Liver (tissue), 9 donors: ENCODE data around the gene HDAC2. TPM values are rescaled to one million over a fixed set of nuclear protein-coding genes. Genes with fewer than 3 reads are reported as not detected.

Experiments used
- DNase-seq: peaks from one replicate; pipeline ENCODE4 v3.0.0-alpha.2; 2017; ENCODE audit warnings: low spot score
- H3K27ac ChIP-seq, 2 donors: one replicate each; pipeline ENCODE4 v1.7.0; 2013; ENCODE audit warnings: inconsistent platforms in 2 of 2, low read length in 2 of 2, control low read depth in 1 of 2, low read depth in 1 of 2, mild to moderate bottlenecking in 1 of 2
- H3K27me3 ChIP-seq, 4 donors: one replicate each; pipeline versions ENCODE4 v1.6.1 to v1.7.0; 2013; ENCODE audit warnings: low read length in 3 of 4, inconsistent platforms in 1 of 4, mild to moderate bottlenecking in 1 of 4, moderate library complexity in 1 of 4; ENCODE audit not compliant: control insufficient read depth in 4 of 4, insufficient read depth in 4 of 4
- H3K36me3 ChIP-seq, 4 donors: one replicate each; pipeline versions ENCODE4 v1.6.1 to v1.7.0; 2013; ENCODE audit warnings: low read length in 3 of 4, mild to moderate bottlenecking in 3 of 4, low read depth in 1 of 4, moderate library complexity in 1 of 4; ENCODE audit not compliant: control insufficient read depth in 4 of 4, insufficient read depth in 3 of 4
- H3K4me1 ChIP-seq, 4 donors: one replicate each; pipeline versions ENCODE4 v1.6.1 to v1.7.0; 2013; ENCODE audit warnings: low read length in 3 of 4, mild to moderate bottlenecking in 3 of 4, moderate library complexity in 1 of 4; ENCODE audit not compliant: control insufficient read depth in 4 of 4, insufficient read depth in 4 of 4
- H3K4me3 ChIP-seq, 3 donors: one replicate each; pipeline versions ENCODE4 v1.6.1 to v1.7.0; 2013; ENCODE audit warnings: low read length in 3 of 3, control low read depth in 1 of 3, low read depth in 1 of 3, mild to moderate bottlenecking in 1 of 3
- H3K9ac ChIP-seq, 2 donors: one replicate each; pipeline ENCODE4 v1.7.0; 2013; ENCODE audit warnings: low read length in 2 of 2, mild to moderate bottlenecking in 2 of 2, moderate library complexity in 2 of 2, control low read depth in 1 of 2, low read depth in 1 of 2
- H3K9me3 ChIP-seq, 4 donors: one replicate each; pipeline versions ENCODE4 v1.6.1 to v1.7.0; 2013; ENCODE audit warnings: low read length in 3 of 4; ENCODE audit not compliant: control insufficient read depth in 4 of 4
- CTCF ChIP-seq: fragments of 150-350 bp; IDR thresholded peaks from 2 replicates; pipeline ENCODE4 v1.5.1; 2017; ENCODE audit warnings: improper control_type of control experiment, low read depth, low read length; ENCODE audit not compliant: missing input control
- EGR1 ChIP-seq, 2 donors: IDR thresholded peaks; 2 replicates each; pipeline ENCODE4 v1.6.1; 2016 to 2018; ENCODE audit warnings: antibody characterized with exemption in 2 of 2, low read depth in 2 of 2
- FOXA1 ChIP-seq: IDR thresholded peaks from 2 replicates; pipeline ENCODE4 v1.6.1; 2016; ENCODE audit warnings: antibody characterized with exemption
- FOXA2 ChIP-seq: IDR thresholded peaks from 2 replicates; pipeline ENCODE4 v1.6.1; 2016; ENCODE audit warnings: antibody characterized with exemption
- GABPA ChIP-seq, 2 donors: IDR thresholded peaks in 1 of 2; conservative IDR thresholded peaks in 1 of 2; 2 replicates each; pipeline ENCODE4 v1.6.1; 2016; ENCODE audit warnings: antibody characterized with exemption in 2 of 2, mild to moderate bottlenecking in 1 of 2, moderate library complexity in 1 of 2
- HNF4A ChIP-seq, 2 donors: conservative IDR thresholded peaks; 2 replicates each; pipeline ENCODE4 v1.6.1; 2016; ENCODE audit warnings: antibody characterized with exemption in 2 of 2, mild to moderate bottlenecking in 2 of 2
- HNF4G ChIP-seq: IDR thresholded peaks from 2 replicates; pipeline ENCODE4 v1.6.1; 2016; ENCODE audit warnings: antibody characterized with exemption
- JUND ChIP-seq, 2 donors: IDR thresholded peaks; 2 replicates each; pipeline ENCODE4 v1.6.1; 2016; ENCODE audit warnings: antibody characterized with exemption in 2 of 2
- MAX ChIP-seq: IDR thresholded peaks from 2 replicates; pipeline ENCODE4 v1.6.1; 2016; ENCODE audit warnings: antibody characterized with exemption
- NR2F2 ChIP-seq: IDR thresholded peaks from 2 replicates; pipeline ENCODE4 v1.6.1; 2016; ENCODE audit warnings: antibody characterized with exemption
- RAD21 ChIP-seq, 2 donors: IDR thresholded peaks; 2 replicates each; pipeline ENCODE4 v1.6.1; 2016; ENCODE audit warnings: antibody characterized with exemption in 2 of 2, mild to moderate bottlenecking in 2 of 2
- REST ChIP-seq: IDR thresholded peaks from 2 replicates; pipeline ENCODE4 v1.6.1; 2016; ENCODE audit warnings: antibody characterized with exemption, mild to moderate bottlenecking
- RXRA ChIP-seq, 2 donors: IDR thresholded peaks; 2 replicates each; pipeline ENCODE4 v1.6.1; 2017 to 2018; ENCODE audit warnings: antibody characterized with exemption in 2 of 2, mild to moderate bottlenecking in 1 of 2
- SP1 ChIP-seq: IDR thresholded peaks from 2 replicates; pipeline ENCODE4 v1.6.1; 2018; ENCODE audit warnings: antibody characterized with exemption, mild to moderate bottlenecking
- TAF1 ChIP-seq: conservative IDR thresholded peaks from 2 replicates; pipeline ENCODE4 v1.6.1; 2016; ENCODE audit warnings: antibody characterized with exemption, mild to moderate bottlenecking
- YY1 ChIP-seq: IDR thresholded peaks from 2 replicates; pipeline ENCODE4 v1.6.1; 2016; ENCODE audit warnings: antibody characterized with exemption, mild to moderate bottlenecking
- ZBTB33 ChIP-seq: IDR thresholded peaks from 2 replicates; pipeline ENCODE4 v1.6.1; 2016; ENCODE audit warnings: antibody characterized with exemption
- WGBS: extraction: QIAGEN DNeasy Blood & Tissue Kit; methylation state at CpG from one replicate; pipeline ENCODE4 v1.1.7; 2013; 5-methylcytosine and 5-hydroxymethylcytosine counted together
- polyA plus RNA-seq, 2 donors: library from polyadenylated mRNA; stranded (reverse) in 1 of 2; unstranded in 1 of 2; fragments of 200-250 nt in 1 of 2; fragments of >200 nt in 1 of 2; fragmentation: Nextera tagmentation in 1 of 2; extraction: Ambion mirVana in 1 of 2; gene quantifications; one replicate each; pipeline versions ENCODE4 v1.2.1 to v1.2.3, GENCODE V29; 2013 to 2015
- total RNA-seq, 2 donors: library from RNA; depleted of rRNA; stranded (reverse); fragments of >200 nt; gene quantifications; one replicate each; pipeline ENCODE4 v1.2.3, GENCODE V29; 2014
- TF ChIP-seq, protein P1 (sequence below): IDR thresholded peaks from 2 replicates; pipeline ENCODE4 v1.6.1; 2016; ENCODE audit warnings: antibody characterized with exemption
- donor health status: healthy.
- donor health status: healthy.
- donor health status: healthy.
- donor health status: healthy.
- donor health status: healthy.

Gene HDAC2
- total and polyA plus RNA-seq, 4 donors = 14.7 to 56.9 (median 21.0) TPM

GRCh38 chr6:113979937-113980336 is 9.0 kb upstream of the HDAC2 start (continued):
- no peak for TF ChIP-seq REST
- TF ChIP-seq MAX = no peak
- no peak for TF ChIP-seq JUND (IDR thresholded peaks at IDR 0.05)
- TF ChIP-seq TAF1 = no peak
- no peak for TF ChIP-seq HNF4G
- no peak for TF ChIP-seq RAD21 (IDR thresholded peaks at IDR 0.05)
- no peak for TF ChIP-seq EGR1 (IDR thresholded peaks at IDR 0.05; ENCODE audit: low read depth in 2 of 2)
- TF ChIP-seq HNF4A (conservative IDR thresholded peaks at IDR 0.05) = no peak

DNA sequence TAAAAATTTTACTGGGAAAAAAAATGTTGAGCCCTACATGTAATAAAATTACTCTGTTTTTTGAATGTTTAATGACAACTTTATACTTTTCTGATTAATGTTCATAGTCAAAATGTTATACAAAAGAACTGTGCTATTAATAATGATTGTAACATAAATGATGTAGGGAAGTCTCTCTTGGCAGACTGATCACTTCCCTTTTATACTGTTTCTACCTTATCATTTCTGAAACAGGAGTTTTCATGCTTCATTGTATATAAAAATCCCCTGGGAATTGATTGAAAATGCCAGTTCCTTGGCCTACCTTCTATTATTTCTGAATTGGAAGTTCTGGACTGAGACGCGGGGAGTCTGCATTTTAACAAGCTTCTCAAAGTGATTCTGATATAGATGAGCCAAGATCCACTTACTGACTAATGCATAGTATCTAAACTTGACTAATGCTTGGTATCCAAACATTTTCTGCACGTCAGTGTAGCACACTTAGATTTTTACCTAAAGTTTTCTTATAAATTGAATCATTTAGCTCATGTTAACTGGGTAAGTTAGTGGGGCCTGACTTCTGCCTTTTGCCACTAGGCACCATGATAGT is 7.2 kb upstream of the HDAC2 start:
- H3K36me3 ChIP-seq = no peaks in the 10 kb centered on the region
- H3K9me3 ChIP-seq = no peaks in the 10 kb centered on the region
- H3K4me1 ChIP-seq = no peaks in the 10 kb centered on the region
- no peak for DNase-seq
- no peak overlapping the region for H3K4me3 ChIP-seq
- H3K27me3 ChIP-seq = no peaks in the 10 kb centered on the region
- no peak overlapping the region for H3K9ac ChIP-seq
- WGBS = 96% methylated on average over 3 of the region's 3 CpGs
- TF ChIP-seq FOXA1 (no peak), SP1 (no peak), CTCF (no peak), ZBTB33 (no peak), NR2F2 (no peak), HNF4A (conservative IDR thresholded peaks at IDR 0.05) (no peak), EGR1 (IDR thresholded peaks at IDR 0.05; ENCODE audit: low read depth in 2 of 2) (no peak), RAD21 (IDR thresholded peaks at IDR 0.05) (no peak), HNF4G (no peak), JUND (IDR thresholded peaks at IDR 0.05) (no peak), MAX (no peak), GABPA (IDR thresholded peaks at IDR 0.05 in 1 of 2, conservative IDR thresholded peaks at IDR 0.05 in 1 of 2) (no peak), TAF1 (no peak), FOXA2 (no peak), YY1 (no peak), RXRA (IDR thresholded peaks at IDR 0.05) (no peak), REST (no peak)
- TF ChIP-seq, protein P1, sequence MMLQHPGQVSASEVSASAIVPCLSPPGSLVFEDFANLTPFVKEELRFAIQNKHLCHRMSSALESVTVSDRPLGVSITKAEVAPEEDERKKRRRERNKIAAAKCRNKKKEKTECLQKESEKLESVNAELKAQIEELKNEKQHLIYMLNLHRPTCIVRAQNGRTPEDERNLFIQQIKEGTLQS = no peak
- H3K27ac ChIP-seq = no peak overlapping the region
